NCI-H2196 treated with DMSO at 0.1 percent for 48 hours (cell line): Measurements from ENCODE around the gene SDK1.

Experiments used
- DNase-seq: peaks from one replicate; lab custom pipeline; 2025; ENCODE audit not compliant: unreplicated experiment; lab: John Stamatoyannopoulos, UW

SDK1 gene

GRCh38 chr7:4167385-4167910 is 866.4 kb downstream of the SDK1 start:
- DNase-seq, result no peak

DNA sequence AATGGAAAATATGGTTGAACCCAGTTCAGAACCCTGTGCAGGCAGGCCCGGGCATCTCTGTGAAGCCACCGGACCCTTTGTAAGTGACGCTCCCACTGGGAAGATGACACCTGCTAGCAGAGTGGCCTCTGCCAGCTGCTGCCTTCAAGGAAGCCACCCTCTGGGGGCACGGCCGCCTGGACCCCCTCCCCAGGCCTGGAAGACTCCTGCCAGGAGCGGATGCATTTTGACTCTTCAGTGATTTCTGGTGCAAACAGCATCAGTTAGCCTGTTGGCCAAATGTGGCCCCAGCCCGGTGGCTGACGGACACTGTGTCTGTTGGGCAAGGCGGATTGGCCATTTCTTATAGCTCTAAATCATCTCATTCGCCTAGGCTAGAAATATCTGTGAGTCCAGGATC is 867.0 kb downstream of the SDK1 start:
- no peak for DNase-seq

DNA sequence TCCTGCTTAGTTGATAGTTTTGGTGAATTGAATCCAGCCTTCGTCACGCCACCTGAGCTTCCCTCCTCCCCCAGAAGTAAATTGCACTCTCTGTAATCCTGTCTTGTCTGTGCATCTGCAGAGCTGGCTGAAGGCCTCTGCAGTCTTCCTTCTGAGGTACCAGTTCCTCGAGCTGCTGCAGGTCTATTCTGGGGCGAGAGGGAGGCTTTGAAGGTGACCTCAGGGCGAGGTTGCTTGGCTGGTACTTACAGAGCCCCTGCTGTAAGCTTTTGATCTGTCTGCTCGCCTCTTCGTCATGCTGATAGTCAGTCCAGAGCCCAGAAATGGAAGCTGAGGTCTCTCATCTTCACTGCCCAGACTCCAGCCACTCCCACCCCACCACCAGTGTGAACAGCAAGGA is 867.5 kb downstream of the SDK1 start:
- no peak for DNase-seq

DNA sequence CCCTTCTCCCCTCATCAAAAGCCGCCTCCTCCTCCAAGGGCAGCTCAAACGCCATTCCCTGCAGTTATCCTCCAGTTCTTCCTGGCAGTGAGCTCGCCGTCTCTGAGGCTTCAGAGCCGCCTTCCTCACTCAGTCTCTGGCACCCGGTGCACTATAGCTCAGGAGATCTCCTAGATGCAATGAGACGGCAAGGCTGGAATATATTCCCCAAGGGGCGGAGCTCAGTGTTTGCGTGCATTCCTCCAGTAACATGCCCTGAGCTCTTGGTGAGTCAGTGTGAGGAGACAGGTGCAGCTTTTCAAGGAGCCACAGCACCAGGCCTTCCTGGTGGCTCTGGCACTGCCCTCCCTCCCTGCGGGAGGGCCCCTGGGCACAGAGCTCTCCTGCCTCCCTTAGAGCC is 868.4 kb downstream of the SDK1 start:
- DNase-seq, result no peak

DNA sequence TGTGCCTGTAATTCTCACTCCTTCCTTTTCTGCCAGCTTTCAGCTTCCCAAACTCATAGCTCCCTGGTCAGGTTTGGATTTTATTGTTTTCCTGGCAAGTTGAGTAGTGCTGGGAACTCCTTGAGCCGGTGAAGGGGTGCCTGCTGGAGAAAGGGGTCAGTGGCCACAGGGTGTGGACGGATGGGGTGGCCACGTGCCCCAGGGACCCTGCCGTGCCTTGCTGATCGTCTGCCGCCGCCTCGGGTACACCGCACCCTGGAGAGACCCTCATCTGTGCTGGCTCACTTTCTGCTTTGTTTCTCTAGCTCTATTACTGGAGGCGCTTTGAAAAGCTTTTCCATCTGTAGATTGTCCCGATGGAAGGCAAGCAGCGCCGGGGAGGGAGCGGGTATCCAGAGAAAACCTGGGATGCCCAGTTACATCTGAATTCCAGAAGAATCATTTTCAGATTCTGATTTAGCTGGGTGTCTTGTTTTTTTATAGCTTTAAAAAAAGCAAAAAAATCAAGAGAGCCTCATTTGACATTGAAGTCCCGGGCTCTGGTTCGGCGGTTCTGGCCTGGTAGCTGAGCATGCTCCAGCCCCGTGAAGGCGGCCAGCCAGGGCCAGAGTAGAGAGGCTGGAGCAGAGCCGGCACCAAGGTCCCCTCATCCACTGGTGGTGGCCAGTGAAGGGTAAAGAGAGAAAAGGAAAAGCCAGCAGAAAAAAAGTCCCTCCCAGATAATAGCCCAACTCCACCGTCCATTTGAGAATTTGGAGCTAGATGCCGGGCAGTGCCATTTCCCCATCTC is 870.1 kb downstream of the SDK1 start:
- no peak for DNase-seq

DNA sequence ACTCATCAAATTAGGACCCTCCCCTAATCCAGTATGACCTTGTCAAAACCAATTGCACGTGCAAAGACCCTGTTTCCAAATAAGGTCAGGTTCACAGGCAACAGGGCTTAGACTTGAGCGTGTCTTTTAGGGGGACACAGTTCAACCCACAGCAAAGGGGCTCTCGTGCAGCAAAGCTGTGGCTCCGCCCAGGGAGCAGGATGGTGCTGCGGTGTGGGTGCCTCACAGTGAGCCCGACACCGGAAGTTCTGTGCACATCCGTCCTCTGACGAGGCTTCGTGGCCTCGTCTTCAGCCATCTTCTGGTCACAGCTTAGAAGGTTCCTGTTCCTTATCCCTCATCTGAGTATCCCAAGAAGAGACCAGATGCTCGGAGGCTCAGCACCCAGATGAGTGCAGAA is 871.8 kb downstream of the SDK1 start:
- no peak for DNase-seq

DNA sequence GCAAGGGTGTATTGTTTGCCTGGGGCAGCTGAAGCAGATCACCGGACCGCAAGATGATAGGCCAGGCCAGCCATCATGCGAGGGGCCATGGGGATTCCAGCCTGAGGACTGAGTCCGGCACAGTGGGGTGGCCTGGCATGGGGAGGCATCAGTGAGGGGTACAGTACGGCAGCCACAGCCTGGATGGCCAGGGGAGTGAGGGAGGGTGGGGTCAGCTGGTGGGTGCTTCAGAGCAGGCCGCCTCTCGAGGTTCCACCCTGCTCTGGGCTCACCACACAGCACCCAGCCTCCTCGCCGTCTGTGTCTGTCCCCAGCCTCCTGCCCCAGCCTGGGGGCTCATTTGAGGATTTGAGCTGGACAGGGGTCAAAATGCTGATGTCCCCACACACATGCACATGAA is 872.6 kb downstream of the SDK1 start:
- no peak for DNase-seq

DNA sequence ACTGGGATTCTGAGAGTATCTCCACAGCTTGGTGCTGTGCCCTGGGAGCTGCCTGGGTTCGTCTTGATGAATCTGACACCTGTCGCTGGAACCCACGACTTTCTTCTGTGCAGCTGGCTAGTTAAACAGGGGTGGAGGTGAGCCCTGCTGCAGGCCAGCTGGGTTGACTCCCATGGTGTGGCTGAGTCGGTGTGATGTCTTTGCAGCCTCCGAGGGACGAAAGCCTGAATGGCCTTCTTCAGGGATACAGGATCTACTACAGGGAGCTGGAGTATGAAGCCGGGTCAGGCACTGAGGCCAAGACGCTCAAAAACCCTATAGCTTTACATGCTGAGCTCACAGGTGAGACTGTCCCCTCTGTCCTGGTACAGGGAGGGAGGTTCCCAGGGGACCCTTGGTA is 873.0 kb downstream of the SDK1 start:
- DNase-seq, result no peak

DNA sequence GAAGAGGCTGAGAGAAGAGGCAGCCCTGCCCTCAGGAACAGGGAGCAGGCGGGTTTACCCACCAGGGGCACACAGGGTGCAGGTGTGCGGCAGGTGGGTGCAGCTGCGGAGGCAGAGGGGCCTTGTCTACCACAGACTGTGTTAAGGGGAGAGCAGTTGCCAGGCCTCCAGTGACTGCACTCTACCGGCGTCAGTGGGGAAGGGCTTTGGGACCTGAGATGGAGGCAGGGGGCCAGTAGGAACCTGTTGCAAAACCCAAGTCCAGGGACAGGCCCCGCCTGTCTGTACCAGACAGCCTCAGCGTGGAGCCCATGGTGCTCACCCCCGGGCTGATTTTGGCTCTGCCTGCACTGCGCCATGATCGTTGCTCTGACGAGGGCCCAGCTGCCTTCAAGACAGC is 873.4 kb downstream of the SDK1 start:
- DNase-seq, result no peak

DNA sequence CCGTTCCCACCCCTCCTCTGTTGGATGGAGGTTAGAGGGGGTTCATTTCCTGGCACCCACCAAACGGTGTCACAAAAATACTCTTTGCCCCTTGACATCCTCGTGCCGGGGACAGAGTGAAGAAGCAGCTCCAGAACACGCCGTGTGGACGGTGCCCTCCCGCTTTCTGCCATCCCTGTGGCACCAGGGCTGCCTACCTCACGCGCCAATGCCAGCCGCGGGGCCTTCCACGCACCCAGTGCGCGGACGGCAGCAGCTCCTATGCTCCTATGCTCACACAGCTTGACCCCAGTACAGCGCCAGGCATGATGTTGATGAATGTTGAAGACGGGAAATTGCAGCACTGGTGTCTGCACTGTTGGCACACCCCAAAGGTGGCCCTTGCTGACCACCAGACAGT is 873.8 kb downstream of the SDK1 start:
- DNase-seq, result no peak

- no peak for DNase-seq
These were observed 874.4 kb downstream of the SDK1 start for GRCh38 chr7:4175346-4175973.

DNA sequence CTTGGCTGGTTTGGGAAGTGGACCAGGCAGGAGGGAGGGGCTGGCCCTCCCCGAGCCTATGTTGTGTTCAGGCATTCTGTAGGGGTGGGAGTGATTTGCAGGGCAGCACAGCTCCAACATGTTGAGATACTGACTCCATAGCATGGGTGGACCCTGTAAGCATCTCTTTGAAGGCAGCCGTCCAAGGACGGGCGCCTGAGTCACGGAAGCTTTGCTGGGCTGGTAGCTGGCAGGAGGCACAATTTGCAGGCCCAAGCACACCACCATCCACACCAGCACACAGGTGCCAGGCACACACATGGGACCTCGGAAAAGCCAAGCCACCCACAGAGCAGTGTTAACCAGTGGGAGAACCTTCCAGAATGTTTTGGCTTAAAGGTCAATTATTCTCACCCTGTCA is 875.9 kb downstream of the SDK1 start:
- no peak for DNase-seq

GRCh38 chr7:4178416-4178815 is 877.4 kb downstream of the SDK1 start:
- DNase-seq, result no peak

- no peak for DNase-seq
These were observed 878.0 kb downstream of the SDK1 start for GRCh38 chr7:4178916-4179687.

- no peak for DNase-seq
These were observed 878.8 kb downstream of the SDK1 start for GRCh38 chr7:4179688-4180380.

- no peak for DNase-seq
These were observed 880.4 kb downstream of the SDK1 start for GRCh38 chr7:4181446-4181845.

- no peak for DNase-seq
These were observed 881.7 kb downstream of the SDK1 start for GRCh38 chr7:4182605-4183300.

DNA sequence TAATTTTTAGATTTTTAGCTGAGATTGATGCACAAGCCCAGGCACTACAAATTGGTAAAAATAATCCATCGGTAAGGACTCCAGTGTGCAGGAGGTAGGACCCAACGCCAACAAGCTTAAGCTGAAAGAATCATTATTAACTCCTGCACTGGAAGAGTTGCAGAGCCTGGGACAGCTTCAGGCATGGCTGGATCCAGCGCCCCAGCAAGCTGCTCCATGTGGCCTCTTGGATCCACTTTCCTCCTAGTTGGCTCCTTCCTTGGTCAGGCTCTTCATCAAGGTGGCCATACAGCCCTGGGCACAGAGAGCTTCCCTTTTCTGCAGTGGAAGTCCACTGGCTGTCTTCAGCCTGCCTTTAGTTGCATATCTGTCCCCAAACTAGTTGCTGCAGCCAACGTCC is 883.6 kb downstream of the SDK1 start:
- no peak for DNase-seq

- DNase-seq, result no peak
These were observed 884.1 kb downstream of the SDK1 start for GRCh38 chr7:4185136-4185535.

DNA sequence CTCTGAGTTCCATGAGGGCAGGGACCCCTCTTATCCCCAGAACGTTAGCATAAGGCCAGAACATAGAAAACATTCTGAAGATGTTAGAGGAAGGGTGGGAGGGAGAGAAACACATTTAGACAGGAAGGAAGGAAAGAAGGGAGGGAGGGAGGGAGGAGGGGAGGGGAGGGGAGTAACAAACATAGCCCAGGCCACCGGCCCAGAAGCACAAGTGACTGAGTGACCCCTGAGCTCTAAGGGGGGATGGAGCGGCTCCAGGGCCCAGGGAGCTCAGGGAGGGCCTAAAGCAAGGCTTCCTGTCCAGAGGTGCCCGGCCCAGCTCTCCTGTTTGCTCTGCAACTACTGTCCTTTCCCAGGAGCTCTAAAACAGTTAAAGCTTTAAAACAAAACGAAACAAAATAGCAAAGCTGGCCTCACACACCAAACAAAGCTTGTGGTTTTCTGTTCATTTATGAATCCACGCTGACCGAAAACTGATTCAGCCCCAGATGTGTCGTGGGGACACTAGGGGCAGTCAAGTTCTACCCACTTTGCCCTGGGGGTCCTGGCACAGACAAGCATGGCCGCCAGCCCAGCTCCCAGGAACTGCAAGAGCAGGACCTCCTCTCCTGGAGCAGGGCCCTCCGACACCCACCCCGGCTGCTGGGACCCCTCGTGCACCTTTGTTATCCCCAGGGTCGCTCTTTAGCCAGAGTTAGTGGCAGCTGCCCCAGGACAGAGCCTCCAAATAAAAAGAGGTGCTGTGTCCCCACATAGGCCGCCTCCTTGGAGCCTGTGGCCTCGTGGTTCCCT is 884.9 kb downstream of the SDK1 start:
- DNase-seq, result no peak
